DMS 273 treated with DMSO at 0.1 percent for 48 hours (cell line): ENCODE results near the gene RCCD1.
A peak's percentile ranks its signal among the peaks of the same experiment; 100 is the strongest.
"Not testable (repeated sequence)": the region's sequence is repeated elsewhere in the genome, so short reads cannot be mapped to it uniquely, and the experiment has no call there.

Experiments
- DNase-seq: peaks from one replicate; lab custom pipeline; 2025; lab: John Stamatoyannopoulos, UW

The RCCD1 gene

GRCh38 chr15:90954712-90955623 lies at the start of gene RCCD1:
RCCD1 (plus strand) TSS chr15:90954884; CDS start chr15:90956735, 1,851 bp downstream.
- DNase-seq, result peak; percentile 78

- DNase-seq, result no peak
Observed at GRCh38 chr15:90905306-90906180, 49.1 kb upstream of the RCCD1 start.

GRCh38 chr15:90906181-90906849 lies 48.4 kb upstream of the RCCD1 start:
- DNase-seq, result no peak

- no peak for DNase-seq
Observed at GRCh38 chr15:90907051-90907660, 47.5 kb upstream of the RCCD1 start.

GRCh38 chr15:90907838-90908507 lies 46.7 kb upstream of the RCCD1 start:
- no peak for DNase-seq

- DNase-seq, result not testable (repeated sequence)
Observed at GRCh38 chr15:90909449-90909848, 45.2 kb upstream of the RCCD1 start.

GRCh38 chr15:90909976-90910375 lies 44.7 kb upstream of the RCCD1 start:
- no peak for DNase-seq

GRCh38 chr15:90910441-90911301 lies 44.0 kb upstream of the RCCD1 start:
- no peak for DNase-seq

- DNase-seq, result no peak
Observed at GRCh38 chr15:90911302-90911623, 43.4 kb upstream of the RCCD1 start.

- DNase-seq, result no peak
Observed at GRCh38 chr15:90911906-90912769, 42.5 kb upstream of the RCCD1 start.

GRCh38 chr15:90912770-90913075 lies 42.0 kb upstream of the RCCD1 start:
- no peak for DNase-seq

GRCh38 chr15:90913398-90913944 lies 41.2 kb upstream of the RCCD1 start:
- no peak for DNase-seq

- DNase-seq, result no peak
Observed at GRCh38 chr15:90914305-90915080, 40.2 kb upstream of the RCCD1 start.

GRCh38 chr15:90915216-90915807 lies 39.4 kb upstream of the RCCD1 start:
- peak; percentile 39 for DNase-seq

- no peak for DNase-seq
Observed at GRCh38 chr15:90915808-90916440, 38.8 kb upstream of the RCCD1 start.

GRCh38 chr15:90916461-90916860 lies 38.2 kb upstream of the RCCD1 start:
- DNase-seq, result no peak

GRCh38 chr15:90917569-90917968 lies 37.1 kb upstream of the RCCD1 start:
- no peak for DNase-seq
